ENCODE measurements around the gene TSPAN5. TPM values are rescaled to one million over a fixed set of nuclear protein-coding genes. Genes with fewer than 3 reads are reported as not detected.

TSPAN5 gene
- total and polyA plus RNA-seq, 7 experiments from 2014 or later = 3.3 to 31.6 (median 7.8) TPM

DNA sequence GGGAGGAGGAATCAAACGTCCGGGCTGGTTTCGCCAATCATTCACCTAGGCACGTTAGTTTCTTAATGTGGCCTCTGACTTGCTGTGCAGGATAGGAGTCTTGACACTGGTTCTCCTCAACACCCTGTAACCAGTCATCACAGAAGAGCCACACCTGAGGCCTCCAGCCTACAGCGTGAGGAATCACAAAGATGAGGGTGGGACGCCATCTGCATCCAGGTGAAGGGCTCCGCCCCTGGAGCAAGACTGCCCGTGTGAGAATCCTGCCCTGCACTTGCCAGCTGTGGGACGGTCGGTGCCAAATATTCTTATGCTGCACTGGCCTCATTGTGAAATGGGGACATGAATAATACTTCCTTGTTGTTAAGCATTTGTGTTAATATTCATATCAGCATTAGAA is 35.7 kb upstream of the TSPAN5 start:
- no peaks in the 10 kb centered on the region for H3K27me3 Mint-ChIP-seq
- H3K9me3 ChIP-seq (ENCODE audit: control insufficient read depth in 2 of 3, low read length in 3 of 3) = peaks cover 0 to 3% (median 0%) of the 10 kb centered on the region in 3 experiments
- H3K36me3 ChIP-seq (ENCODE audit: control insufficient read depth in 2 of 3, insufficient read depth in 3 of 3, low read length in 3 of 3) = no peaks in the 10 kb centered on the region
- H3K4me3 ChIP-seq (ENCODE audit: low read length) = no peak overlapping the region
- no peak for ATAC-seq
- H3K4me1 Mint-ChIP-seq = peaks cover 6 to 21% (median 15%) of the 10 kb centered on the region in 7 donors
- CTCF ChIA-PET = no interaction called here
- intact Hi-C loops (cut with micrococcal nuclease) = no loop called here
- H3K9me3 Mint-ChIP-seq = peaks cover 0 to 26% (median 5%) of the 10 kb centered on the region in 11 donors
- POLR2A ChIA-PET = interaction anchor here (0.7 kb wide), 1 partner anchor 387 kb away, joined by 3 read pairs; no protein-coding TSS in a partner anchor
- no peak for DNase-seq
- no peak overlapping the region for H3K4me3 Mint-ChIP-seq
- H3K27ac ChIP-seq (ENCODE audit: low read depth, low read length) = no peak overlapping the region
- peak overlapping the region in 1 of 9 donors; percentile 22 for H3K27ac Mint-ChIP-seq
- H3K36me3 Mint-ChIP-seq = peaks cover 0 to 18% (median 2%) of the 10 kb centered on the region in 5 donors
- H3K4me1 ChIP-seq (ENCODE audit: control insufficient read depth in 2 of 2, insufficient read depth in 2 of 2, low read length in 2 of 2) = peaks cover 4 to 8% of the 10 kb centered on the region in 2 donors
- H3K27me3 ChIP-seq (ENCODE audit: control insufficient read depth in 2 of 2, insufficient read depth in 2 of 2, low read length in 2 of 2) = no peaks in the 10 kb centered on the region

DNA sequence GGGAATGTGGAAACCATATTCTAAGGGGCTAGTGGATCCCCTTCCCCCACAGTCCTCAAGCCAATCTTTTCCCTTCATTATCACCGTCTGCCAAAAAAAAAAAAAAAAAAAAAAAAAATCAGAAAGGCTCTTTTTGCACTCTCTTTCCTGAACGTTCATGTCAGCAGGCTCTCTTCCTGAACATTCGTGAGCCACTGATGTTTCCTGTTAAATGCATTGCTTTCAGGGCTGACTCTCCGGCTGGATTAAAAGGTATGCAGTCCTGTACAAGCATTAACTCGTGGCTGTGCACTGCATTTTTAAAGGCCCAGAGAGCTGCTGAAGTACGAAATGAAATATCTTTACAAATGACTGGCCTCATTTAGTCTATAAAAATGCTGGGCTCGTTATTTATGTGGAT is 34.0 kb upstream of the TSPAN5 start:
- Histone ChIP-seq H3K27ac (ENCODE audit: low read depth, low read length) (no peak overlapping the region), H3K4me3 (ENCODE audit: low read length) (no peak overlapping the region), H3K27me3 (ENCODE audit: control insufficient read depth in 2 of 2, insufficient read depth in 2 of 2, low read length in 2 of 2) (no peaks in the 10 kb centered on the region), H3K9me3 (ENCODE audit: control insufficient read depth in 2 of 3, low read length in 3 of 3) (no peaks in the 10 kb centered on the region), H3K36me3 (ENCODE audit: control insufficient read depth in 2 of 3, insufficient read depth in 3 of 3, low read length in 3 of 3) (no peaks in the 10 kb centered on the region), H3K4me1 (ENCODE audit: control insufficient read depth in 2 of 2, insufficient read depth in 2 of 2, low read length in 2 of 2) (peaks cover 14 to 24% of the 10 kb centered on the region in 2 donors)
- H3K9me3 Mint-ChIP-seq = peaks cover 0 to 14% (median 2%) of the 10 kb centered on the region in 11 donors
- ChIA-PET CTCF (no interaction called here), POLR2A (interaction anchor here (1.1 kb wide), 1 partner anchor 33 kb away, joined by 3 read pairs; no protein-coding TSS in a partner anchor)
- H3K4me1 Mint-ChIP-seq = peaks cover 17 to 38% (median 32%) of the 10 kb centered on the region in 7 donors
- no peaks in the 10 kb centered on the region for H3K27me3 Mint-ChIP-seq
- no peak overlapping the region for H3K27ac Mint-ChIP-seq
- DNase-seq (no peak), ATAC-seq (no peak)
- no peak overlapping the region for H3K4me3 Mint-ChIP-seq
- H3K36me3 Mint-ChIP-seq = peaks cover 0 to 14% (median 0%) of the 10 kb centered on the region in 5 donors
- intact Hi-C loops (cut with micrococcal nuclease) = no loop called here

DNA sequence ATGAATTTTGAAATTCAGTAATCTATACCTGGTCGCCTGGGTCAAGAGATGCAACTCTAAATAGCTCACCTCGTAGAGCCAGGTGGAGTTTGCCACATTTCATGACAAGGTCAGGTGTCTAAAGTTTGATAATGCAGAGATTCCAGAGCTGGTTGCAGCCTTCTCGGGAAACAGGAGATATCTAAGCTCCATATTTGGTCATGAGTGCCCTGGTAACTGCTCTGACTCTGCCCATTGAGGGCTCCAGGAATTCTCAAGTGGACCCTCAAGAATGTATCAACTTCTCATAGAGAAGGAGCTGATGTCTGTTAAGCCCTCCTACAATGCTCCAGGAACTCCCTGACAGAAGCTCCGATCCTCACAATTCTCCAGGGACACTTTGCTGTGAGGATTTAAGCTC is 33.2 kb upstream of the TSPAN5 start:
- no peak overlapping the region for H3K27ac ChIP-seq (ENCODE audit: low read depth, low read length)
- Mint-ChIP-seq H3K4me3 (no peak overlapping the region), H3K27ac (no peak overlapping the region), H3K27me3 (no peaks in the 10 kb centered on the region), H3K36me3 (peaks cover 0 to 13% (median 0%) of the 10 kb centered on the region in 5 donors), H3K4me1 (peaks cover 17 to 45% (median 37%) of the 10 kb centered on the region in 7 donors), H3K9me3 (peaks cover 0 to 8% (median 0%) of the 10 kb centered on the region in 11 donors)
- ATAC-seq (no peak), DNase-seq (no peak)
- intact Hi-C loops (cut with micrococcal nuclease) = no loop called here
- ChIA-PET CTCF (no interaction called here), POLR2A (interaction anchor here (1.1 kb wide), 1 partner anchor 32 kb away, joined by 3 read pairs; no protein-coding TSS in a partner anchor)
- no peaks in the 10 kb centered on the region for H3K9me3 ChIP-seq (ENCODE audit: control insufficient read depth in 2 of 3, low read length in 3 of 3)
- H3K36me3 ChIP-seq (ENCODE audit: control insufficient read depth in 2 of 3, insufficient read depth in 3 of 3, low read length in 3 of 3) = no peaks in the 10 kb centered on the region
- no peaks in the 10 kb centered on the region for H3K27me3 ChIP-seq (ENCODE audit: control insufficient read depth in 2 of 2, insufficient read depth in 2 of 2, low read length in 2 of 2)
- no peak overlapping the region for H3K4me3 ChIP-seq (ENCODE audit: low read length)
- H3K4me1 ChIP-seq (ENCODE audit: control insufficient read depth in 2 of 2, insufficient read depth in 2 of 2, low read length in 2 of 2) = peaks cover 14 to 25% of the 10 kb centered on the region in 2 donors

DNA sequence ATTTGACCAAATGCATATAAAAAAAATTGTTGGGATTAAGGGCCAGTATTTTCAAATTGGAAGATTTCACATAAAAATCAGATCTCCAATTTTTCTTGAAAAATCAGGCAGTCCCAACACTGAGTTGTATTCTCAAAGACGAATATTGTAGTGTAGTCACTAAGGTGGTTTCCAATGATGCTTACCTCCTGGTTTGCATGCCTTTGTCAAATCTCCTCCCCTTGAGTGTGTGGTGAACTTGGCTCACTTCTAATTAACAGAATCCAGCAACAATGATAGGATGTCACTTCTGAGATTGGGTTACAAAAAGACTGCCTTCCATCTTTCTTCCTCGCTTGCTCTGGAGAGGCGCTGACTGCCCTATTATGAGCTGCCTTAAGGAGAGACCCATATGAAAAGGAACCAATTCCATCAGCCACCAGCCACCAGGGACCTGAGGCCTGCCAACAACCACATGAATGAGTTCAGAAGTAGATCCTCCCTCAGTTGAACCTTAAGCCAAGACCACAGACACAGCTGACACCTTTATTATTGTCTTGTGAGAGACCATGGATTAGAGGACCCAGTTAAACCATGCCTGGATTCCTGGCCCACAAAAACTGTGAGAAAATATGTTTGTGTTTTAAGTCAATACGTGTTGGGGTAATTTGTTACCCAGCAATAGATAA is 31.2 kb upstream of the TSPAN5 start:
- no peaks in the 10 kb centered on the region for H3K9me3 ChIP-seq (ENCODE audit: control insufficient read depth in 2 of 3, low read length in 3 of 3)
- Mint-ChIP-seq H3K9me3 (peaks cover 0 to 8% (median 0%) of the 10 kb centered on the region in 11 donors), H3K4me1 (peaks cover 21 to 64% (median 53%) of the 10 kb centered on the region in 7 donors), H3K27me3 (no peaks in the 10 kb centered on the region), H3K36me3 (peaks cover 0 to 14% (median 0%) of the 10 kb centered on the region in 5 donors), H3K27ac (peak overlapping the region; percentile 8 to 84 (median 71)), H3K4me3 (peak overlapping the region in 5 of 10 donors; percentile 48 to 68 (median 64))
- H3K4me1 ChIP-seq (ENCODE audit: control insufficient read depth in 2 of 2, insufficient read depth in 2 of 2, low read length in 2 of 2) = peaks cover 14 to 36% of the 10 kb centered on the region in 2 donors
- intact Hi-C loops (cut with micrococcal nuclease) = loop anchor here (1.0 to 2.0 kb wide), 3 partner anchors 17 to 26 kb away; no protein-coding TSS in a partner anchor
- ChIA-PET POLR2A (interaction anchor here (1.3 to 1.5 kb wide), 2 partner anchors 16 to 27 kb away, joined by 4 to 10 read pairs; no protein-coding TSS in a partner anchor), CTCF (interaction anchor here (0.7 kb wide), 1 partner anchor 23 kb away, joined by 3 read pairs; no protein-coding TSS in a partner anchor)
- DNase-seq (peak in 3 of 9 donors; percentile 18 to 37 (median 20)), ATAC-seq (peak; percentile 68)
- H3K27me3 ChIP-seq (ENCODE audit: control insufficient read depth in 2 of 2, insufficient read depth in 2 of 2, low read length in 2 of 2) = no peaks in the 10 kb centered on the region
- no peak overlapping the region for H3K27ac ChIP-seq (ENCODE audit: low read depth, low read length)
- H3K36me3 ChIP-seq (ENCODE audit: control insufficient read depth in 2 of 3, insufficient read depth in 3 of 3, low read length in 3 of 3) = no peaks in the 10 kb centered on the region
- no peak overlapping the region for H3K4me3 ChIP-seq (ENCODE audit: low read length)

DNA sequence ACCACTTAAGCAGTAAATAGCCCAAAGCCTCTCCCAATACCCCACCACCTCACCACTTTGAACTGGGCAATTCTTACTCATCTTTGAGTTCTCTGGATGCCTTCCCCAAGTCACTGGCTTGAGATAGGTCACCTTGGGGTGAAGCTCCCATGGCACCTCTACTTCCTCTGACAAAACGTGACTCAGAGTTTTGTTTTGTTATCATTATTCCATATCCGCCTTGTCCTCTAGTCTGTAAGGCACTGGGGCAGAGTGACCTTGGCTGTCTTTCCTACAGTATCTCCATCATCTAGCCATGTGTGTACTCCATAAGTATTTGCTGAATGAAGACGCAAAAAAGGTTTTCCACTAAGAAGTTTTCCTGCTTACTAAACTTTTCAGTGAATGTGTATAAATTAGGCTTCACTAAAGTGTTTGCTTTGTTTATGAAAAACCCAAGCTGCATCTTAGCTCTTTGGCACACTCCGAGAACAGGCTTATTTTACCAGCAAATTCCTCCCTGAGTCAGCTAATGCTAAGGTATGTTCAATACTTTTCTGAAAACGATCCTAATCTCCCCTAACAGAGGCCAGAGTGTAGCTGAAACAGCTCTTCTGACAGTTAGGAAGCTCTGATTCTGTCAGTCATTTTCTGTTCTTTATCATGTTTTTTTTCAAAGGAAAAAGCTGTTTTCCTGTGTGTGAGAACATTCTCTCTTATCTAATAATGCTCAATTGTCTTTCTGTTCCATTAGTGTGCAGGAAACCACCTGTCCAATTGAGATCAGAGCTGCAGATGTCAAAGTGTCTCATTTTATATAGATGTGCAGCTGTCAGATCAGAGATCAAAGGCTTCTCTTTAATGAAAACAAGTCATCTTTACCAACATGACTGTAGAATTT is 30.2 kb upstream of the TSPAN5 start:
- DNase-seq = peak in 7 of 9 donors; percentile 12 to 63 (median 45)
- H3K4me3 ChIP-seq (ENCODE audit: low read length) = no peak overlapping the region
- Mint-ChIP-seq H3K4me3 (peak overlapping the region; percentile 31 to 69 (median 60)), H3K9me3 (peaks cover 0 to 8% (median 0%) of the 10 kb centered on the region in 11 donors), H3K27ac (peak overlapping the region; percentile 22 to 84 (median 71)), H3K27me3 (no peaks in the 10 kb centered on the region), H3K4me1 (peaks cover 21 to 71% (median 53%) of the 10 kb centered on the region in 7 donors), H3K36me3 (peaks cover 0 to 14% (median 0%) of the 10 kb centered on the region in 5 donors)
- no peak overlapping the region for H3K27ac ChIP-seq (ENCODE audit: low read depth, low read length)
- ATAC-seq = peak; percentile 71
- H3K36me3 ChIP-seq (ENCODE audit: control insufficient read depth in 2 of 3, insufficient read depth in 3 of 3, low read length in 3 of 3) = no peaks in the 10 kb centered on the region
- ChIA-PET POLR2A (interaction anchor here (1.3 to 1.9 kb wide), 4 partner anchors 17 to 30 kb away, joined by 3 to 10 read pairs (median 6); partner anchors contain the start of gene TSPAN5), CTCF (interaction anchor here (0.7 kb wide), 1 partner anchor 22 kb away, joined by 3 read pairs; no protein-coding TSS in a partner anchor)
- H3K4me1 ChIP-seq (ENCODE audit: control insufficient read depth in 2 of 2, insufficient read depth in 2 of 2, low read length in 2 of 2) = peaks cover 14 to 36% of the 10 kb centered on the region in 2 donors
- no peaks in the 10 kb centered on the region for H3K27me3 ChIP-seq (ENCODE audit: control insufficient read depth in 2 of 2, insufficient read depth in 2 of 2, low read length in 2 of 2)
- intact Hi-C loops (cut with micrococcal nuclease) = loop anchor here (1.0 to 2.0 kb wide), 3 partner anchors 16 to 25 kb away; no protein-coding TSS in a partner anchor
- H3K9me3 ChIP-seq (ENCODE audit: control insufficient read depth in 2 of 3, low read length in 3 of 3) = no peaks in the 10 kb centered on the region

DNA sequence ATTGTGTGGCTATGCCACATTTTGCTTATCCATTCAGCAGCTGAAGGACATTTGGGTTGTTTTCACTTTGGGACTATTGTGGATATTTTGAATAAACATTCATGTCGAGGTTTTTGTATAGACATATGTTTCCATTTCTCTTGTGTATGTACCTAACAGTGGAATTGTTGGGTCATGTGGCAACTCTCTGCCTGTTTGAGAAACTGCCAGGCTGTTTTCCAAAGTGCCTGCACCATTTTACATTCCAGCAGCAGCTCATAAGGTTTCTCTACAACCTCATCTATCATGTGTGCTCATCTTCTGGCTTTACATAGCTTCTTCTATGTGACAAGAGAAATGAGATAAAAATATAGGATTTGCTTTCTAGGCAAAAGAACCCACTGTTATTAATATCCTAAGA is 29.5 kb upstream of the TSPAN5 start:
- Mint-ChIP-seq H3K4me1 (peaks cover 21 to 71% (median 53%) of the 10 kb centered on the region in 7 donors), H3K36me3 (peaks cover 0 to 14% (median 0%) of the 10 kb centered on the region in 5 donors)
- no peak overlapping the region for H3K27ac ChIP-seq (ENCODE audit: low read depth, low read length)

More for the DNA sequence above, 29.5 kb upstream of the TSPAN5 start:
- no peaks in the 10 kb centered on the region for H3K9me3 ChIP-seq (ENCODE audit: control insufficient read depth in 2 of 3, low read length in 3 of 3)
- no peak overlapping the region for H3K4me3 ChIP-seq (ENCODE audit: low read length)
- peaks cover 0 to 8% (median 0%) of the 10 kb centered on the region in 11 donors for H3K9me3 Mint-ChIP-seq
- H3K27ac Mint-ChIP-seq = peak overlapping the region in 2 of 9 donors; percentile 40 to 72
- ChIA-PET CTCF (no interaction called here), POLR2A (interaction anchor here (1.3 to 1.9 kb wide), 3 partner anchors 19 to 30 kb away, joined by 3 to 10 read pairs (median 9); partner anchors contain the start of gene TSPAN5)
- H3K36me3 ChIP-seq (ENCODE audit: control insufficient read depth in 2 of 3, insufficient read depth in 3 of 3, low read length in 3 of 3) = no peaks in the 10 kb centered on the region
- no peak overlapping the region for H3K4me3 Mint-ChIP-seq
- DNase-seq = no peak
- H3K27me3 ChIP-seq (ENCODE audit: control insufficient read depth in 2 of 2, insufficient read depth in 2 of 2, low read length in 2 of 2) = no peaks in the 10 kb centered on the region
- intact Hi-C loops (cut with micrococcal nuclease) = loop anchor here in 1 of 2 donors (2.0 kb wide), 1 partner anchor 15 kb away; no protein-coding TSS in a partner anchor
- H3K27me3 Mint-ChIP-seq = no peaks in the 10 kb centered on the region
- peaks cover 14 to 36% of the 10 kb centered on the region in 2 donors for H3K4me1 ChIP-seq (ENCODE audit: control insufficient read depth in 2 of 2, insufficient read depth in 2 of 2, low read length in 2 of 2)
- ATAC-seq = no peak
